Heart right ventricle (tissue), 16 donors: Measurements from ENCODE around the gene PATL2. TPM values are rescaled to one million over a fixed set of nuclear protein-coding genes. Genes with fewer than 3 reads are reported as not detected.
"Not testable (repeated sequence)": the region's sequence is repeated elsewhere in the genome, so short reads cannot be mapped to it uniquely, and the experiment has no call there.

ENCODE experiments used
- ATAC-seq, 8 donors: fragments of 200-7000 bp; cut with Tn5 transposase; one replicate each; pipeline ENCODE4 v1.9.1; 2020; ENCODE audit warnings: mild to moderate bottlenecking in 8 of 8, moderate library complexity in 8 of 8, moderate number of reproducible peaks in 1 of 8
- DNase-seq, 2 donors: peaks; one replicate each; pipeline ENCODE4 v3.0.0-alpha.2; 2020
- H3K27ac ChIP-seq, 10 donors: fragments of 200-600 bp; sonication (generic) in 2 of 10; one replicate each; pipeline versions ENCODE4 v1.5.0 to v1.8.0; 2020 to 2022; ENCODE audit warnings: mild to moderate bottlenecking in 3 of 10
- H3K27me3 ChIP-seq, 7 donors: fragments of 200-600 bp; one replicate each; pipeline ENCODE4 v1.8.0; 2021 to 2022; ENCODE audit warnings: mild to moderate bottlenecking in 2 of 7
- H3K36me3 ChIP-seq, 9 donors: fragments of 200-600 bp; sonication (generic) in 1 of 9; one replicate each; pipeline versions ENCODE4 v1.5.0 to v1.8.0; 2020 to 2022; ENCODE audit warnings: mild to moderate bottlenecking in 2 of 9
- H3K4me1 ChIP-seq, 9 donors: fragments of 200-600 bp; sonication (generic) in 1 of 9; one replicate each; pipeline versions ENCODE4 v1.5.0 to v1.8.0; 2020 to 2022; ENCODE audit warnings: mild to moderate bottlenecking in 4 of 9
- H3K4me3 ChIP-seq, 10 donors: fragments of 200-600 bp; sonication (generic) in 2 of 10; one replicate each; pipeline versions ENCODE4 v1.5.0 to v1.8.0; 2020 to 2022; ENCODE audit warnings: mild to moderate bottlenecking in 7 of 10, moderate library complexity in 2 of 10
- H3K9me3 ChIP-seq, 11 donors: fragments of 200-600 bp in 10 of 11; sonication (generic) in 2 of 11; one replicate each; pipeline versions ENCODE4 v1.5.0 to v1.8.0; 2013 to 2022; ENCODE audit warnings: mild to moderate bottlenecking in 2 of 11, control low read depth in 1 of 11, moderate library complexity in 1 of 11
- CTCF ChIP-seq, 9 donors: fragments of 200-600 bp; sonication (generic) in 2 of 9; IDR thresholded peaks; one replicate each; pipeline versions ENCODE4 v1.5.0 to v1.8.0; 2021 to 2022; ENCODE audit warnings: antibody characterized with exemption in 9 of 9, mild to moderate bottlenecking in 5 of 9, moderate library complexity in 1 of 9
- WGBS, 2 donors: extraction: QIAGEN DNeasy Blood & Tissue Kit; methylation state at CpG; one replicate each; pipeline ENCODE4 v1.1.7; 2013; ENCODE audit warnings: inconsistent platforms in 1 of 2; 5-methylcytosine and 5-hydroxymethylcytosine counted together
- intact Hi-C, 10 donors: fragments of 100-400 bp; cut with DNase I; formaldehyde crosslinking; loops; one replicate each; pipeline versions ENCODE4 v1.11.1 to v1.14.2; 2022
- polyA plus RNA-seq, 2 donors: library from polyadenylated mRNA; stranded (reverse); fragments of 200-250 nt; gene quantifications; one replicate each; pipeline ENCODE4 v1.2.3, GENCODE V29; 2013
- total RNA-seq, 10 donors: library from RNA; stranded (reverse); fragmentation: NEBNext Ultra II Directional in 3 of 10; extraction: Animal tissue kit (Norgen Biotek cat#: 25700) in 3 of 10; gene quantifications; one replicate each; pipeline versions ENCODE4 v1.2.1 to v1.2.4, GENCODE V29; 2021 to 2023
- donor health status: Arrhythmogenic right ventricular cardiomyopathy.
- donor health status: ischemic (EF 13 %, LVEDD 7.1; RV severe dilation, severe dysfunction).
- donor health status: healthy with polysubstance abuse.
- donor health status: DM: no; HTN: yes; CAD: no.
- donor health status: DM: no; HTN: no; CAD: no.
- donor health status: ischemic (EF 25% LVEDD 6.9; RV normal size, moderate dysfunction).
- donor health status: ischemic (EF 25% LVEDD 5.7; RV mildly dilated, moderate dysfunction).
- donor health status: healthy.
- donor health status: DM: yes; HTN: yes; CAD: no.
- donor health status: Ischemic cardiomyopathy.
- donor health status: ischemic (EF 35%, LVEDD 5.7; RV mildly dilated, moderate dysfunction).
- donor health status: nonischemic (EF 11% LVEDD 7.7; RV severe dilation, severe dysfunction).
- donor health status: DM: yes; HTN: yes; CAD: no.
- donor health status: PGD.
- donor health status: ischemic (EF 29% LVEDD 5.4; RV normal size, mild dysfunction).
- donor health status: nonischemic (EF 23%, LVEDD 6.1; RV moderate dilation, normal function).

PATL2 gene
- total and polyA plus RNA-seq, 12 donors = 0.33 to 8.6 (median 2.7) TPM

- Histone ChIP-seq H3K9me3 (peaks cover 0 to 19% (median 0%) of the 10 kb centered on the region in 11 donors), H3K27ac (no peak overlapping the region), H3K4me1 (peaks cover 0 to 13% (median 4%) of the 10 kb centered on the region in 9 donors), H3K4me3 (no peak overlapping the region), H3K36me3 (no peaks in the 10 kb centered on the region), H3K27me3 (no peaks in the 10 kb centered on the region)
- TF ChIP-seq CTCF (IDR thresholded peaks at IDR 0.05) = no peak
- intact Hi-C loops = loop anchor here in 2 of 10 donors (5.0 kb wide), 1 partner anchor 40 kb away; no protein-coding TSS in a partner anchor
- no peak for ATAC-seq
- 98% methylated on average over 2 of the region's 2 CpGs for WGBS, 2 donors
- DNase-seq = no peak
These were observed 4.0 kb downstream of the PATL2 start for GRCh38 chr15:44706946-44707636.

GRCh38 chr15:44706401-44706800, 4.7 kb downstream of the PATL2 start:
- Histone ChIP-seq H3K27me3 (no peaks in the 10 kb centered on the region), H3K4me1 (peaks cover 0 to 13% (median 0%) of the 10 kb centered on the region in 9 donors), H3K4me3 (no peak overlapping the region), H3K36me3 (no peaks in the 10 kb centered on the region), H3K9me3 (peaks cover 0 to 22% (median 0%) of the 10 kb centered on the region in 11 donors), H3K27ac (no peak overlapping the region)
- DNase-seq = no peak
- intact Hi-C loops = loop anchor here in 2 of 10 donors (5.0 kb wide), 1 partner anchor 39 kb away; no protein-coding TSS in a partner anchor
- TF ChIP-seq CTCF (IDR thresholded peaks at IDR 0.05) = no peak
- no peak for ATAC-seq
- 98% methylated on average over 2 of the region's 2 CpGs for WGBS, 2 donors

GRCh38 chr15:44705986-44706385, 5.1 kb downstream of the PATL2 start:
- no peak overlapping the region for H3K4me3 ChIP-seq
- intact Hi-C loops = loop anchor here in 2 of 10 donors (5.0 kb wide), 1 partner anchor 39 kb away; no protein-coding TSS in a partner anchor

GRCh38 chr15:44700676-44701075, 10.4 kb downstream of the PATL2 start:
- DNase-seq, H3K4me1 ChIP-seq, H3K27ac ChIP-seq, H3K36me3 ChIP-seq, H3K4me3 ChIP-seq, ATAC-seq, H3K27me3 ChIP-seq: not testable (repeated sequence)
- intact Hi-C loops = loop anchor here in 1 of 10 donors (5.0 kb wide), 1 partner anchor 33 kb away; no protein-coding TSS in a partner anchor
- H3K9me3 ChIP-seq = peaks cover 0 to 37% (median 0%) of the 10 kb centered on the region in 11 donors

More at GRCh38 chr15:44705986-44706385, 5.1 kb downstream of the PATL2 start:
- Histone ChIP-seq H3K4me1 (peaks cover 0 to 13% (median 0%) of the 10 kb centered on the region in 9 donors), H3K27ac (no peak overlapping the region), H3K36me3 (no peaks in the 10 kb centered on the region), H3K9me3 (peaks cover 0 to 22% (median 0%) of the 10 kb centered on the region in 11 donors), H3K27me3 (no peaks in the 10 kb centered on the region)
- no peak for DNase-seq
- no peak for ATAC-seq
- no peak for TF ChIP-seq CTCF (IDR thresholded peaks at IDR 0.05)
- WGBS, 2 donors = 74 to 81% methylated on average over 1 of the region's 1 CpG

GRCh38 chr15:44698641-44699040, 12.5 kb downstream of the PATL2 start:
- 86 to 92% methylated on average over 2 of the region's 2 CpGs for WGBS, 2 donors
- DNase-seq (no peak), ATAC-seq (no peak)
- Histone ChIP-seq H3K4me1 (no peaks in the 10 kb centered on the region), H3K27me3 (no peaks in the 10 kb centered on the region), H3K9me3 (peaks cover 0 to 33% (median 0%) of the 10 kb centered on the region in 11 donors), H3K36me3 (no peaks in the 10 kb centered on the region), H3K4me3 (no peak overlapping the region), H3K27ac (no peak overlapping the region)
- intact Hi-C loops = no loop called here
- TF ChIP-seq CTCF (IDR thresholded peaks at IDR 0.05) = no peak
